IPS-15b (cell line): ENCODE results near the gene DLL1.

ENCODE experiments used
- H3K27me3 ChIP-seq: one replicate; pipeline ENCODE4 v1.6.1; 2013; ENCODE audit warnings: low read length; ENCODE audit not compliant: control insufficient read depth, insufficient read depth
- H3K36me3 ChIP-seq: one replicate; pipeline ENCODE4 v1.6.1; 2013; ENCODE audit warnings: low read length; ENCODE audit not compliant: control insufficient read depth, insufficient read depth
- H3K4me1 ChIP-seq: one replicate; pipeline ENCODE4 v1.6.1; 2013; ENCODE audit warnings: mild to moderate bottlenecking, low read length; ENCODE audit not compliant: control insufficient read depth, insufficient read depth
- H3K4me3 ChIP-seq: one replicate; pipeline ENCODE4 v1.5.1; 2013; ENCODE audit warnings: low read depth, low read length
- H3K9ac ChIP-seq: one replicate; pipeline ENCODE4 v1.6.1; 2013; ENCODE audit warnings: low read depth, mild to moderate bottlenecking, low read length
- H3K9me3 ChIP-seq: one replicate; pipeline ENCODE4 v1.6.1; 2013; ENCODE audit warnings: mild to moderate bottlenecking, low read length; ENCODE audit not compliant: control insufficient read depth, insufficient read depth

DLL1 gene

GRCh38 chr6:170278743-170279094 lies 12.2 kb downstream of the DLL1 start:
- peaks cover 4% of the 10 kb centered on the region for H3K4me1 ChIP-seq
- no peaks in the 10 kb centered on the region for H3K36me3 ChIP-seq
- H3K4me3 ChIP-seq: no peak overlapping the region
- H3K9ac ChIP-seq: no peak overlapping the region
- no peaks in the 10 kb centered on the region for H3K9me3 ChIP-seq
- H3K27me3 ChIP-seq: peaks cover 39% of the 10 kb centered on the region

GRCh38 chr6:170277893-170278742 lies 12.8 kb downstream of the DLL1 start:
- no peak overlapping the region for H3K4me3 ChIP-seq
- H3K9ac ChIP-seq: no peak overlapping the region

GRCh38 chr6:170276369-170277057 lies 14.4 kb downstream of the DLL1 start:
- Histone ChIP-seq H3K36me3 (no peaks in the 10 kb centered on the region), H3K4me3 (no peak overlapping the region), H3K9ac (no peak overlapping the region), H3K9me3 (no peaks in the 10 kb centered on the region), H3K4me1 (peaks cover 4% of the 10 kb centered on the region), H3K27me3 (peaks cover 32% of the 10 kb centered on the region)

More at GRCh38 chr6:170277893-170278742, 12.8 kb downstream of the DLL1 start:
- Histone ChIP-seq H3K4me1 (peaks cover 4% of the 10 kb centered on the region), H3K36me3 (no peaks in the 10 kb centered on the region), H3K27me3 (peaks cover 39% of the 10 kb centered on the region), H3K9me3 (no peaks in the 10 kb centered on the region)

GRCh38 chr6:170274713-170275560 lies 15.9 kb downstream of the DLL1 start:
- no peaks in the 10 kb centered on the region for H3K36me3 ChIP-seq
- H3K4me3 ChIP-seq: no peak overlapping the region
- H3K27me3 ChIP-seq: peaks cover 17% of the 10 kb centered on the region
- no peak overlapping the region for H3K9ac ChIP-seq
- peaks cover 4% of the 10 kb centered on the region for H3K4me1 ChIP-seq
- H3K9me3 ChIP-seq: no peaks in the 10 kb centered on the region

- H3K9ac ChIP-seq: no peak overlapping the region
- H3K4me3 ChIP-seq: no peak overlapping the region
- no peaks in the 10 kb centered on the region for H3K36me3 ChIP-seq
- H3K9me3 ChIP-seq: no peaks in the 10 kb centered on the region
- peaks cover 5% of the 10 kb centered on the region for H3K27me3 ChIP-seq
- peaks cover 4% of the 10 kb centered on the region for H3K4me1 ChIP-seq
These were observed 17.2 kb downstream of the DLL1 start for GRCh38 chr6:170273681-170274080.

- Histone ChIP-seq H3K27me3 (no peaks in the 10 kb centered on the region), H3K9ac (no peak overlapping the region), H3K4me3 (no peak overlapping the region), H3K36me3 (no peaks in the 10 kb centered on the region), H3K9me3 (no peaks in the 10 kb centered on the region), H3K4me1 (no peaks in the 10 kb centered on the region)
These were observed 17.7 kb downstream of the DLL1 start for GRCh38 chr6:170273191-170273590.

GRCh38 chr6:170272341-170273065 lies 18.4 kb downstream of the DLL1 start:
- H3K4me1 ChIP-seq: no peaks in the 10 kb centered on the region
- H3K27me3 ChIP-seq: no peaks in the 10 kb centered on the region
- no peak overlapping the region for H3K4me3 ChIP-seq
- no peaks in the 10 kb centered on the region for H3K9me3 ChIP-seq
- no peak overlapping the region for H3K9ac ChIP-seq
- no peaks in the 10 kb centered on the region for H3K36me3 ChIP-seq

- Histone ChIP-seq H3K4me3 (no peak overlapping the region), H3K27me3 (no peaks in the 10 kb centered on the region), H3K4me1 (no peaks in the 10 kb centered on the region), H3K9ac (no peak overlapping the region), H3K36me3 (no peaks in the 10 kb centered on the region), H3K9me3 (no peaks in the 10 kb centered on the region)
These were observed 19.0 kb downstream of the DLL1 start for GRCh38 chr6:170271771-170272314.

GRCh38 chr6:170270984-170271593 lies 19.8 kb downstream of the DLL1 start:
- H3K36me3 ChIP-seq: no peaks in the 10 kb centered on the region
- H3K4me3 ChIP-seq: no peak overlapping the region
- no peak overlapping the region for H3K9ac ChIP-seq
- H3K27me3 ChIP-seq: no peaks in the 10 kb centered on the region
- no peaks in the 10 kb centered on the region for H3K9me3 ChIP-seq
- H3K4me1 ChIP-seq: no peaks in the 10 kb centered on the region

GRCh38 chr6:170269846-170270541 lies 20.9 kb downstream of the DLL1 start:
- no peak overlapping the region for H3K9ac ChIP-seq
- no peaks in the 10 kb centered on the region for H3K27me3 ChIP-seq
- no peaks in the 10 kb centered on the region for H3K36me3 ChIP-seq
- no peaks in the 10 kb centered on the region for H3K4me1 ChIP-seq
- H3K9me3 ChIP-seq: no peaks in the 10 kb centered on the region
- H3K4me3 ChIP-seq: no peak overlapping the region
